ENCODE data around the gene NSDHL.

The NSDHL gene

DNA sequence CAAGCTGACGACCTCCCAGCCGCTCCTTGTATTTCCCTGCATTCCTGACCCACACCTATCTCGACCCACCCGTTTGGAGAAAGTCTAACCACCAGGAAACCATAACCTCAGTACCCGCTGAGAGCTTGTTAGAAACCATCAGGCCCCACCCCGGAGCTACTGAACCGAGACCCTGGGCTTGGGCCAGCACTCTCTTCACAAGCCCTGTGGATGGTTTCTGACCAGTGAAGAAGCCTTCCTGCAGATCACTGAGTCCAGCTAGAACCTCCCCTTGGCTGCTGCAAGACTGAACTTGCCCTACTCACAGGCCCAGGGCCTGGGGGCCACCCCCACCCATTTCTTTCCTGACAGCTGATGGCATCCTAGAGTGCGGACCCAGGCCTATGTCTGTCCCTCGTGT lies 40.4 kb downstream of the NSDHL start:
- Histone ChIP-seq H3K36me3 (ENCODE audit: control insufficient read depth, insufficient read depth, low read length) (peaks cover 35% of the 10 kb centered on the region), H3K27me3 (ENCODE audit: control insufficient read depth, insufficient read depth, low read length) (no peaks in the 10 kb centered on the region), H3K9ac (ENCODE audit: low read length) (no peak overlapping the region), H3K9me3 (ENCODE audit: control insufficient read depth, insufficient read depth, low read depth, low read length) (peaks cover 40% of the 10 kb centered on the region; the same call in 1 of the 2 replicates), H3K27ac (ENCODE audit: low read depth, low read length) (no peak overlapping the region), H3K4me1 (ENCODE audit: control insufficient read depth, insufficient read depth, low read length) (no peaks in the 10 kb centered on the region), H3K4me3 (ENCODE audit: low read depth, low read length) (no peak overlapping the region)

DNA sequence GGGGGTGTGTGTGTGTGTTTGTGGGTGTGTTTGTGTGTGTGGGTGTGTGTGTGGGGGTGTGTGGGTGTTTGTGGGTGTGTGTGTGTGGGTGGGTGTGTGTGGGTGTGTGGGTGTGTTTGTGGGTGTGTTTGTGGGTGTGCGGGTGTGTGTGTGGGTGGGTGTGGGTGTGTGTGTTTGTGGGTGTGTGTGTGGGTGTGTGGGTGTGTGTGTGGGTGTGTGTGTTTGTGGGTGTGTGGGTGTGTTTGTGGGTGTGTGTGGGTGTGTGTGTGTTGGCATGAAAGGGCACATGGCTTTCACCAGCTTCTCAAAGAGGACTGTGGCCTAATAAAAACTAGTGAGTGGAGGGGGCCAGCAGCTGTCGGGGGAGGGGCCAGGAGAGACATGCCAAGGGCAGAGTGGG lies 41.7 kb downstream of the NSDHL start:
- no peaks in the 10 kb centered on the region for H3K4me1 ChIP-seq (ENCODE audit: control insufficient read depth, insufficient read depth, low read length)
- H3K27me3 ChIP-seq (ENCODE audit: control insufficient read depth, insufficient read depth, low read length), result no peaks in the 10 kb centered on the region

GRCh38 chrX:152873361-152873760 lies 42.5 kb downstream of the NSDHL start:
- Histone ChIP-seq H3K27ac (ENCODE audit: low read depth, low read length) (no peak overlapping the region), H3K4me3 (ENCODE audit: low read depth, low read length) (no peak overlapping the region), H3K4me1 (ENCODE audit: control insufficient read depth, insufficient read depth, low read length) (no peaks in the 10 kb centered on the region), H3K36me3 (ENCODE audit: control insufficient read depth, insufficient read depth, low read length) (peaks cover 17% of the 10 kb centered on the region), H3K9ac (ENCODE audit: low read length) (no peak overlapping the region), H3K9me3 (ENCODE audit: control insufficient read depth, insufficient read depth, low read depth, low read length) (peaks cover 45% of the 10 kb centered on the region; the same call in 1 of the 2 replicates), H3K27me3 (ENCODE audit: control insufficient read depth, insufficient read depth, low read length) (no peaks in the 10 kb centered on the region)

More for the DNA sequence above, 41.7 kb downstream of the NSDHL start:
- Histone ChIP-seq H3K4me3 (ENCODE audit: low read depth, low read length) (no peak overlapping the region), H3K9me3 (ENCODE audit: control insufficient read depth, insufficient read depth, low read depth, low read length) (peaks cover 42% of the 10 kb centered on the region; the same call in 1 of the 2 replicates), H3K36me3 (ENCODE audit: control insufficient read depth, insufficient read depth, low read length) (peaks cover 23% of the 10 kb centered on the region), H3K27ac (ENCODE audit: low read depth, low read length) (no peak overlapping the region), H3K9ac (ENCODE audit: low read length) (no peak overlapping the region)

GRCh38 chrX:152876931-152877840 lies 46.3 kb downstream of the NSDHL start:
- Histone ChIP-seq H3K9ac (ENCODE audit: low read length) (no peak overlapping the region), H3K27me3 (ENCODE audit: control insufficient read depth, insufficient read depth, low read length) (no peaks in the 10 kb centered on the region), H3K4me1 (ENCODE audit: control insufficient read depth, insufficient read depth, low read length) (no peaks in the 10 kb centered on the region), H3K36me3 (ENCODE audit: control insufficient read depth, insufficient read depth, low read length) (no peaks in the 10 kb centered on the region), H3K27ac (ENCODE audit: low read depth, low read length) (no peak overlapping the region), H3K9me3 (ENCODE audit: control insufficient read depth, insufficient read depth, low read depth, low read length) (peaks cover 43% of the 10 kb centered on the region; the same call in 1 of the 2 replicates), H3K4me3 (ENCODE audit: low read depth, low read length) (no peak overlapping the region)

GRCh38 chrX:152878976-152879755 lies 48.3 kb downstream of the NSDHL start:
- Histone ChIP-seq H3K27ac (ENCODE audit: low read depth, low read length) (no peak overlapping the region), H3K27me3 (ENCODE audit: control insufficient read depth, insufficient read depth, low read length) (no peaks in the 10 kb centered on the region), H3K9me3 (ENCODE audit: control insufficient read depth, insufficient read depth, low read depth, low read length) (peaks cover 39% of the 10 kb centered on the region; the same call in 1 of the 2 replicates)

DNA sequence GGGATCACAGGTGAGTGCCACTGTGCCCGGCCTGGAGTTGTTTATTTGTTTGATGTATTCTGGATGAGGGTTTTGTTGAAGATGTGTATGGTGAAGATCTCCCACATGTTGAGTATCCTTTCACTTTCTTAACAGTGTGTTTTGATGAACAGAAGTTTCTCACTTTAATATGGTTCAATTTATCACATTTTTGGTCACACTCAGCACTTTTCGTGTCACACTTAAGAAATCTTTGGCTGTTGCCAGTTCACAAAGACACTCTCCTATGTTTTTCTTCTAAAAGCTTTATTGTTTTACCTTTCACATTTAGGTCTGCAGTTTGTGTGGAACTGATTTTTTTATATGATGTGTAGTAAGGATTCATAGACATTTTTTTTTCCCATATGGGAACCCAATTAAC lies 50.4 kb downstream of the NSDHL start:
- H3K27ac ChIP-seq (ENCODE audit: low read depth, low read length), result no peak overlapping the region
- no peaks in the 10 kb centered on the region for H3K36me3 ChIP-seq (ENCODE audit: control insufficient read depth, insufficient read depth, low read length)
- no peaks in the 10 kb centered on the region for H3K27me3 ChIP-seq (ENCODE audit: control insufficient read depth, insufficient read depth, low read length)
- H3K4me3 ChIP-seq (ENCODE audit: low read depth, low read length), result no peak overlapping the region
- no peak overlapping the region for H3K9ac ChIP-seq (ENCODE audit: low read length)
- H3K9me3 ChIP-seq (ENCODE audit: control insufficient read depth, insufficient read depth, low read depth, low read length), result peaks cover 30% of the 10 kb centered on the region; the same call in 1 of the 2 replicates
- H3K4me1 ChIP-seq (ENCODE audit: control insufficient read depth, insufficient read depth, low read length), result peaks cover 8% of the 10 kb centered on the region; the same call in 1 of the 2 replicates

More at GRCh38 chrX:152878976-152879755, 48.3 kb downstream of the NSDHL start:
- Histone ChIP-seq H3K9ac (ENCODE audit: low read length) (no peak overlapping the region), H3K36me3 (ENCODE audit: control insufficient read depth, insufficient read depth, low read length) (no peaks in the 10 kb centered on the region), H3K4me1 (ENCODE audit: control insufficient read depth, insufficient read depth, low read length) (peaks cover 3% of the 10 kb centered on the region; the same call in 1 of the 2 replicates), H3K4me3 (ENCODE audit: low read depth, low read length) (no peak overlapping the region)

DNA sequence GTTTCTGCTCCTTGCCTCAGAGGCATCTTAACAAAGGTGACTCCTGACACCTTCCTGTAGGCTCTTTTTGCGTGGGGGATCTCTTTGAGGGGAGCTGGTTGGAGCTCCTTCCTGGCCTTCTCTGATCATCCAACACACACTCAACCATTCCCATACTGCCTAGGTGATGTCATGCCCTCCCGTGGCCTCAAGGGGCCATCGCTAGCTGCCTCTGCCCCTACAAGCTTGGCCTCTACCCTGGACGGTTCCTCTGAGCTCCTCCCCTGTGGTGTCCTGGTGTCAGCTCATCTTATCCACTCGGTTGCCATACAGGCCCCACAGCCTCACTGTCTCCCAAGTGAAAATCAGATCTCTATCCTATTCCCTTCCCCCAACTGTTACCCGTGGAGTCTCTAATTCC lies 53.3 kb downstream of the NSDHL start:
- H3K4me3 ChIP-seq (ENCODE audit: low read depth, low read length), result no peak overlapping the region
- no peak overlapping the region for H3K27ac ChIP-seq (ENCODE audit: low read depth, low read length)
- no peak overlapping the region for H3K9ac ChIP-seq (ENCODE audit: low read length)
- no peaks in the 10 kb centered on the region for H3K36me3 ChIP-seq (ENCODE audit: control insufficient read depth, insufficient read depth, low read length)
- H3K4me1 ChIP-seq (ENCODE audit: control insufficient read depth, insufficient read depth, low read length), result peaks cover 15% of the 10 kb centered on the region
- H3K27me3 ChIP-seq (ENCODE audit: control insufficient read depth, insufficient read depth, low read length), result no peaks in the 10 kb centered on the region
- H3K9me3 ChIP-seq (ENCODE audit: control insufficient read depth, insufficient read depth, low read depth, low read length), result peaks cover 15% of the 10 kb centered on the region; the same call in 1 of the 2 replicates

DNA sequence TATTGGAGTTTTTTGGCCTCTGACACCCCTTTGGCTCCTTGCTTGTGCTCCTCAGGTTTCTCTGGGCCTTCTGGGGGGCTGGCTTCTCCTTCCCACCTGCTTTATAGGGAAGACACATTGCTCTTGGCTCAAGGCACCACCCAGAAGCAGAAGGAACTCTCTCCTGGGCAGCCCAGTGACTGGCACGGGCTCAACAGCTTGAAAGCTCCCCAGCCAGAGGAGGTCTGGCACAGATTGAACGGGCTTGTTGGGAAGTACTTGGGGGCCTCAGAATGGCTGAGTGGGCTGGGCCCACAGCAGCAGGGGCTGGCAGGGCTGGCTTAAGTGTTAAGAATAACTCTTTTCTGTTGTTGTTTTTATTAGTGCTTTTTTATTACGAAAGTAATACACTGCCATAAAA lies 55.9 kb downstream of the NSDHL start:
- peaks cover 25% of the 10 kb centered on the region; the same call in 1 of the 2 replicates for H3K9me3 ChIP-seq (ENCODE audit: control insufficient read depth, insufficient read depth, low read depth, low read length)

GRCh38 chrX:152892499-152892898 lies 61.6 kb downstream of the NSDHL start:
- Histone ChIP-seq H3K27ac (ENCODE audit: low read depth, low read length) (no peak overlapping the region), H3K36me3 (ENCODE audit: control insufficient read depth, insufficient read depth, low read length) (no peaks in the 10 kb centered on the region), H3K4me3 (ENCODE audit: low read depth, low read length) (no peak overlapping the region), H3K27me3 (ENCODE audit: control insufficient read depth, insufficient read depth, low read length) (peaks cover 25% of the 10 kb centered on the region), H3K9me3 (ENCODE audit: control insufficient read depth, insufficient read depth, low read depth, low read length) (peaks cover 27% of the 10 kb centered on the region; the same call in 1 of the 2 replicates), H3K4me1 (ENCODE audit: control insufficient read depth, insufficient read depth, low read length) (peaks cover 60% of the 10 kb centered on the region), H3K9ac (ENCODE audit: low read length) (no peak overlapping the region)

More for the DNA sequence above, 55.9 kb downstream of the NSDHL start:
- Histone ChIP-seq H3K9ac (ENCODE audit: low read length) (no peak overlapping the region), H3K36me3 (ENCODE audit: control insufficient read depth, insufficient read depth, low read length) (no peaks in the 10 kb centered on the region), H3K4me3 (ENCODE audit: low read depth, low read length) (no peak overlapping the region), H3K27ac (ENCODE audit: low read depth, low read length) (no peak overlapping the region), H3K27me3 (ENCODE audit: control insufficient read depth, insufficient read depth, low read length) (peaks cover 17% of the 10 kb centered on the region), H3K4me1 (ENCODE audit: control insufficient read depth, insufficient read depth, low read length) (peaks cover 29% of the 10 kb centered on the region)

DNA sequence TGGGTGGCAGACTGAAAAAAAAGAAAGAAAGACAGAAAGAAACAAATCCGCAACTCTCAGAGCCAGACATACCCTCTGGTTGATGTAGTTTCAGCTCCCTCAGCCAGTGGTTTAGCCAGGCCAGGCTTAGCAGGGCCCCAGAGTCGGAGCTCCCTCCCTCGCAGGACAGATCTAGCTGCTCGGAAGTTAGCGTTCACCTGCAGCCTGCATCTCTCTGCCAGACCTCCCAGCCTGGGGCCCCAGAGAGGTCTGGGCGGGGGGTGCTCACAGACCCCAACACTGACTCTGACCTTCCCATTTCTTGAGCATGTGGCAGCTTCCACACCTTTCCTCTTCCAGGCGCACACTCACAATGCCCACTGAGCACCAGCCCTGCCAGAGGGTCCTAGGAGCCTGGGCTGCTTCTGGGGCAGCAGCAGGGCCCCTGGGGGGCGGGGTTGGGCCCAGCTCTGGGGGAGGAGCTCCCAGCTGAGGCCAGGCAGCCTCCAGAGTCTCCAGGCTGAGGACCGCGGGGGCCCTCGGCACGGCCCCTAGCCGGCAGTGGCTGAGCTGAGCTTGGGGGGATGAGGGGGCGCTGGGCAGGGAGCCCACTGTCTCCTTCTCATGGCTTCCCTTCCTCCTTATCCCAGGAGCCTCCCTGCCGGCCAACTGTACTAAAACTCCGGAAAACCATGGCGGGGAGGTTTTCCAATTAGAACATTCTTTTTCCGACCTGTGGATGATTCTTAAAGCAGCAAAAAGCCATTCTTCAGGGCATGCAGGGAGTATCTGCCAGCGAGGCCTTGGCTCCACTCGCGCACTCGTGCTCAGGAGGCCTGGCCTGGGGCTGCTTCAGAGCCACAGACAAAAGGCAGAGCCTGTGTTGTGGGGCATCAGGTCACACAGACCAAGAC lies 62.4 kb downstream of the NSDHL start:
- Histone ChIP-seq H3K9me3 (ENCODE audit: control insufficient read depth, insufficient read depth, low read depth, low read length) (peaks cover 24% of the 10 kb centered on the region; the same call in 1 of the 2 replicates), H3K9ac (ENCODE audit: low read length) (no peak overlapping the region), H3K4me3 (ENCODE audit: low read depth, low read length) (no peak overlapping the region), H3K27me3 (ENCODE audit: control insufficient read depth, insufficient read depth, low read length) (peaks cover 25% of the 10 kb centered on the region), H3K36me3 (ENCODE audit: control insufficient read depth, insufficient read depth, low read length) (no peaks in the 10 kb centered on the region), H3K27ac (ENCODE audit: low read depth, low read length) (no peak overlapping the region), H3K4me1 (ENCODE audit: control insufficient read depth, insufficient read depth, low read length) (peaks cover 57% of the 10 kb centered on the region)
